Measurements from ENCODE around the gene ELF2.

ELF2 gene

GRCh38 chr4:139184129-139184528 is 7.1 kb upstream of the ELF2 start:
- TF ChIP-seq CTCF (IDR thresholded peaks at IDR 0.05) = no peak
- Histone ChIP-seq H3K27me3 (no peaks in the 10 kb centered on the region), H3K4me3 (ENCODE audit: low read depth in 1 of 2, low read length in 1 of 2) (no peak overlapping the region), H3K4me1 (ENCODE audit: control insufficient read depth in 1 of 2, insufficient read depth in 1 of 2, low read depth in 1 of 2, low read length in 1 of 2) (peaks cover 18 to 26% of the 10 kb centered on the region in 2 experiments), H3K36me3 (no peaks in the 10 kb centered on the region), H3K27ac (no peak overlapping the region), H3K9me3 (no peaks in the 10 kb centered on the region)

GRCh38 chr4:139177869-139178619 is 1.0 kb upstream of the ELF2 start:
- Histone ChIP-seq H3K27ac (peak overlapping the region; percentile 99), H3K4me3 (ENCODE audit: low read depth in 1 of 2, low read length in 1 of 2) (peak overlapping the region; percentile 99), H3K4me1 (ENCODE audit: control insufficient read depth in 1 of 2, insufficient read depth in 1 of 2, low read depth in 1 of 2, low read length in 1 of 2) (peaks cover 34 to 44% of the 10 kb centered on the region in 2 experiments), H3K27me3 (no peaks in the 10 kb centered on the region), H3K36me3 (peaks cover 5% of the 10 kb centered on the region), H3K9me3 (no peaks in the 10 kb centered on the region)
- TF ChIP-seq CTCF (IDR thresholded peaks at IDR 0.05) = peak; percentile 69

GRCh38 chr4:139176302-139177048 is 543 bp downstream of the ELF2 start:
- Histone ChIP-seq H3K4me3 (ENCODE audit: low read depth in 1 of 2, low read length in 1 of 2) (peak overlapping the region; percentile 99), H3K27me3 (no peaks in the 10 kb centered on the region), H3K36me3 (peaks cover 5% of the 10 kb centered on the region), H3K4me1 (ENCODE audit: control insufficient read depth in 1 of 2, insufficient read depth in 1 of 2, low read depth in 1 of 2, low read length in 1 of 2) (peaks cover 42 to 53% of the 10 kb centered on the region in 2 experiments), H3K27ac (peak overlapping the region; percentile 99), H3K9me3 (no peaks in the 10 kb centered on the region)
- TF ChIP-seq CTCF (IDR thresholded peaks at IDR 0.05) = peak; percentile 38

GRCh38 chr4:139175646-139176301 is 1.2 kb downstream of the ELF2 start:
- peaks cover 46 to 57% of the 10 kb centered on the region in 2 experiments for H3K4me1 ChIP-seq (ENCODE audit: control insufficient read depth in 1 of 2, insufficient read depth in 1 of 2, low read depth in 1 of 2, low read length in 1 of 2)
- H3K36me3 ChIP-seq = peaks cover 5% of the 10 kb centered on the region
- H3K27ac ChIP-seq = peak overlapping the region; percentile 99
- H3K4me3 ChIP-seq (ENCODE audit: low read depth in 1 of 2, low read length in 1 of 2) = peak overlapping the region; percentile 99
- no peaks in the 10 kb centered on the region for H3K27me3 ChIP-seq
- no peaks in the 10 kb centered on the region for H3K9me3 ChIP-seq
- TF ChIP-seq CTCF (IDR thresholded peaks at IDR 0.05) = no peak

- TF ChIP-seq CTCF (IDR thresholded peaks at IDR 0.05) = no peak
- no peaks in the 10 kb centered on the region for H3K27me3 ChIP-seq
- H3K4me3 ChIP-seq (ENCODE audit: low read depth in 1 of 2, low read length in 1 of 2) = no peak overlapping the region
- H3K9me3 ChIP-seq = no peaks in the 10 kb centered on the region
- H3K4me1 ChIP-seq (ENCODE audit: control insufficient read depth in 1 of 2, insufficient read depth in 1 of 2, low read depth in 1 of 2, low read length in 1 of 2) = peaks cover 53 to 63% of the 10 kb centered on the region in 2 experiments
- peak overlapping the region; percentile 26 for H3K27ac ChIP-seq
- H3K36me3 ChIP-seq = peaks cover 5% of the 10 kb centered on the region
Observed at GRCh38 chr4:139171876-139172691, 4.9 kb downstream of the ELF2 start.
